HL-60 (cell line): Measurements from ENCODE around the gene PGAP3.
A peak's percentile ranks its signal among the peaks of the same experiment; 100 is the strongest.

Source experiments
- DNase-seq, 2 experiments: peaks; one replicate each; pipeline ENCODE4 v3.0.0-alpha.2; 2010 to 2020; ENCODE audit warnings: low read depth in 1 of 2, low spot score in 1 of 2
- H3K27ac ChIP-seq: fragments of 250-450 bp; sonication (Bioruptor Pico); replicated peaks from 2 replicates; pipeline ENCODE4 v1.5.1; 2020; ENCODE audit warnings: mild to moderate bottlenecking, moderate library complexity
- H3K27me3 ChIP-seq: fragments of 250-450 bp; sonication (Bioruptor Pico); 2 replicates; pipeline ENCODE4 v1.5.1; 2021; ENCODE audit warnings: mild to moderate bottlenecking, moderate library complexity; ENCODE audit not compliant: insufficient read depth, poor library complexity, severe bottlenecking
- H3K4me3 ChIP-seq: replicated peaks from 2 replicates; pipeline ENCODE4 v1.5.1; 2011; ENCODE audit warnings: mild to moderate bottlenecking, control low read depth, low read length; ENCODE audit not compliant: insufficient read depth
- GABPA ChIP-seq: IDR thresholded peaks from 2 replicates; pipeline ENCODE4 v1.6.1; 2012; ENCODE audit warnings: low read depth
- POLR2AphosphoS5 ChIP-seq: IDR thresholded peaks from 2 replicates; pipeline ENCODE4 v1.6.1; 2012; ENCODE audit warnings: low read depth
- SPI1 ChIP-seq: IDR thresholded peaks from 2 replicates; pipeline ENCODE4 v1.6.1; 2012; ENCODE audit warnings: low read depth, mild to moderate bottlenecking, borderline replicate concordance
- TF ChIP-seq, protein P1 (sequence below): IDR thresholded peaks from 2 replicates; pipeline ENCODE4 v1.6.1; 2012; ENCODE audit warnings: low read depth; ENCODE audit not compliant: insufficient replicate concordance
- TF ChIP-seq, protein P2 (sequence below): IDR thresholded peaks from one replicate; pipeline ENCODE4 v1.5.1; 2011; ENCODE audit warnings: low read length, control low read depth, inconsistent platforms; ENCODE audit not compliant: insufficient read depth

Gene PGAP3

DNA sequence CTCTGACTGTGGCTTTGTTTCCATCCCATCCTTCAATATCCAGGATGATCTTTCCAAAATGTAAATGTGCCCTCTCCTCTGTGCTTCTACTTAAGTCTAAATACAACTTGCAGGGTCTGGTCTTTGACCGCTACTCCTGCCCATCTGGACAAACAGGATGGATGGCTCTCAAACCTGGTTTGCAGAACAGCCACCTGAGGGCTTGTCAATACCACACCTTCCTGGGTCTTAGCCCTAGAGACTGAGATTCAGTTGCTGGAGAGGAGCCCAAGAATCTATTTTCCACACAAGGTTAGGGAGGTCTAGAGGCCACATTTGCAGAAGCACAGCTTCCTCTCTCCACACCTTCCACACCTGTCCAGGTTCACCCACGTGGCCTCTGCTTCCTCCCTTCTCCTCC is 48.0 kb upstream of the PGAP3 start:
- Histone ChIP-seq H3K4me3 (no peak overlapping the region), H3K27me3 (peaks cover 44% of the 10 kb centered on the region), H3K27ac (no peak overlapping the region)
- TF ChIP-seq, protein P1, sequence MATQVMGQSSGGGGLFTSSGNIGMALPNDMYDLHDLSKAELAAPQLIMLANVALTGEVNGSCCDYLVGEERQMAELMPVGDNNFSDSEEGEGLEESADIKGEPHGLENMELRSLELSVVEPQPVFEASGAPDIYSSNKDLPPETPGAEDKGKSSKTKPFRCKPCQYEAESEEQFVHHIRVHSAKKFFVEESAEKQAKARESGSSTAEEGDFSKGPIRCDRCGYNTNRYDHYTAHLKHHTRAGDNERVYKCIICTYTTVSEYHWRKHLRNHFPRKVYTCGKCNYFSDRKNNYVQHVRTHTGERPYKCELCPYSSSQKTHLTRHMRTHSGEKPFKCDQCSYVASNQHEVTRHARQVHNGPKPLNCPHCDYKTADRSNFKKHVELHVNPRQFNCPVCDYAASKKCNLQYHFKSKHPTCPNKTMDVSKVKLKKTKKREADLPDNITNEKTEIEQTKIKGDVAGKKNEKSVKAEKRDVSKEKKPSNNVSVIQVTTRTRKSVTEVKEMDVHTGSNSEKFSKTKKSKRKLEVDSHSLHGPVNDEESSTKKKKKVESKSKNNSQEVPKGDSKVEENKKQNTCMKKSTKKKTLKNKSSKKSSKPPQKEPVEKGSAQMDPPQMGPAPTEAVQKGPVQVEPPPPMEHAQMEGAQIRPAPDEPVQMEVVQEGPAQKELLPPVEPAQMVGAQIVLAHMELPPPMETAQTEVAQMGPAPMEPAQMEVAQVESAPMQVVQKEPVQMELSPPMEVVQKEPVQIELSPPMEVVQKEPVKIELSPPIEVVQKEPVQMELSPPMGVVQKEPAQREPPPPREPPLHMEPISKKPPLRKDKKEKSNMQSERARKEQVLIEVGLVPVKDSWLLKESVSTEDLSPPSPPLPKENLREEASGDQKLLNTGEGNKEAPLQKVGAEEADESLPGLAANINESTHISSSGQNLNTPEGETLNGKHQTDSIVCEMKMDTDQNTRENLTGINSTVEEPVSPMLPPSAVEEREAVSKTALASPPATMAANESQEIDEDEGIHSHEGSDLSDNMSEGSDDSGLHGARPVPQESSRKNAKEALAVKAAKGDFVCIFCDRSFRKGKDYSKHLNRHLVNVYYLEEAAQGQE: no peak
- no peak for TF ChIP-seq SPI1
- TF ChIP-seq, protein P2, sequence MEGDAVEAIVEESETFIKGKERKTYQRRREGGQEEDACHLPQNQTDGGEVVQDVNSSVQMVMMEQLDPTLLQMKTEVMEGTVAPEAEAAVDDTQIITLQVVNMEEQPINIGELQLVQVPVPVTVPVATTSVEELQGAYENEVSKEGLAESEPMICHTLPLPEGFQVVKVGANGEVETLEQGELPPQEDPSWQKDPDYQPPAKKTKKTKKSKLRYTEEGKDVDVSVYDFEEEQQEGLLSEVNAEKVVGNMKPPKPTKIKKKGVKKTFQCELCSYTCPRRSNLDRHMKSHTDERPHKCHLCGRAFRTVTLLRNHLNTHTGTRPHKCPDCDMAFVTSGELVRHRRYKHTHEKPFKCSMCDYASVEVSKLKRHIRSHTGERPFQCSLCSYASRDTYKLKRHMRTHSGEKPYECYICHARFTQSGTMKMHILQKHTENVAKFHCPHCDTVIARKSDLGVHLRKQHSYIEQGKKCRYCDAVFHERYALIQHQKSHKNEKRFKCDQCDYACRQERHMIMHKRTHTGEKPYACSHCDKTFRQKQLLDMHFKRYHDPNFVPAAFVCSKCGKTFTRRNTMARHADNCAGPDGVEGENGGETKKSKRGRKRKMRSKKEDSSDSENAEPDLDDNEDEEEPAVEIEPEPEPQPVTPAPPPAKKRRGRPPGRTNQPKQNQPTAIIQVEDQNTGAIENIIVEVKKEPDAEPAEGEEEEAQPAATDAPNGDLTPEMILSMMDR: no peak
- no peak for TF ChIP-seq GABPA
- no peak for TF ChIP-seq POLR2AphosphoS5
- DNase-seq: no peak

DNA sequence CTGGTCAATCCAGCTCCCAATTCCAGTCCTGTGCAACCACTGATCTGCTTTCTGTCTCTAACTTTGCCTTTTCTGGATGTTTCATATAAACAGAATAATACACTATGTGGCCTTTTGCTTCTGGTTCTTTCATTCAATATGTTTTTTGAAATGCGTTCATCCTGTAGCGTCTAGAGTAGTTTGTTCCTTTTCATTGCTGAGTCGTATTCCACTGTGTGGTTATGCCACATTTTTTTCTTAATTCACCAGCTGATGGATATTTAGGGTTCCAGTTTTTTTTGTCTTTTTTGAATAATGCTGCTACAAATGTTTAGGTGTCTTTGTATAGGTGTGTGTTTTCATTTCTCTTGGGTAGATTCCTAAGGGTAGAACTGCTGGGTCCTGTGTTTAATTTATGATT is 44.7 kb upstream of the PGAP3 start:
- no peak for DNase-seq
- TF ChIP-seq SPI1: no peak
- no peak for TF ChIP-seq POLR2AphosphoS5
- TF ChIP-seq, protein P1: no peak
- TF ChIP-seq GABPA: no peak
- TF ChIP-seq, protein P2: no peak
- no peak overlapping the region for H3K27ac ChIP-seq
- H3K4me3 ChIP-seq: no peak overlapping the region
- peaks cover 15% of the 10 kb centered on the region for H3K27me3 ChIP-seq

DNA sequence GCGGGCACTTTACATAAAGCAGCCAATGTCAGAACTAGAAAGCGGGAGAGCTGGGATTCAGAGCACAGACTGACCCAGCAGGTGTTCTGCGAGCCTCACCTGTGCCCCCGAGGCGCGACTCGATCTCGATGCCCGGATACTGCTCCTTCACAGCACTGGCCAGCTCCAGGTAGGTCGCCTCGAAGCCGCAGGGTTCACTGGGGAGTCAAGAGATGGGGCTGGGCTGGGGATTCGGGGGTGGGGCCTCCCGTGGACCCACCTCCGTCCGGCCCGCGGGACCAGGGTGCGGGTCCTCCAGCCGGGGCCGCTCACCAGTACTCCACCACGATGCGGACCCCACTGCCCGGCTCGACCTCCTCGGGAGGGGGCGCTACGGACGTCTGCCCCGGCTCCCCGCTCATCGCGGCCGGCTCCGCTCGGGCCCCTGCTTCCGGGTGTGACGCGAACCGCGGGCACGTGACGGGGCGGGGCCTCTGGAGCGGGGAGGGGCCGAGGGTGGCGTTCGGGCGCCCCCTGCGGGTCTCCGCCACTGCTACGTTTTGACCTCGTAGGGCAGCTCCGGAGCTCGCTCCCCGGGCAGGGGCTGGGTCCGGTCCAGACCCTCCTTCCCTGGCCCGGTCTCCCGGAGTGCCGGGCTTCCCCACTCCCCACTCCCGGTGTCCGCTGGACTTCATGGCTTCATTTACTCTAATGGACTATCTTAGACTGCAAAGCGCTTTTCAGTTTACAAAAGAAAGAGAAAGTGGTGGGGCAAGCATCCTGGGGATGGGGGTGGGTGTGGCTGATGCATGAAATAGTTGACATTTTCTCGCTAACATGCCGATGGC is 42.5 kb upstream of the PGAP3 start, which contains the start of gene MIEN1:
TSS of gene MIEN1 (minus strand) at position 438 of the 827 bp plus-strand sequence. CDS start at position 401, 37 bp downstream.
- H3K27me3 ChIP-seq: peaks cover 4% of the 10 kb centered on the region
- H3K27ac ChIP-seq: peak within 1 kb of the TSS; percentile 84
- peak; percentile 85 for TF ChIP-seq POLR2AphosphoS5
- TF ChIP-seq, protein P1: no peak
- TF ChIP-seq GABPA: no peak
- TF ChIP-seq, protein P2: peak; percentile 72
- TF ChIP-seq SPI1: no peak
- DNase-seq: peak; percentile 81 to 86
- peak within 1 kb of the TSS; percentile 65 for H3K4me3 ChIP-seq
